Left lung (tissue), 10 donors: Measurements from ENCODE around the gene CARD9. TPM values are rescaled to one million over a fixed set of nuclear protein-coding genes. Genes with fewer than 3 reads are reported as not detected.

Experiments used
- ATAC-seq: fragments of 200-7000 bp; cut with Tn5 transposase; one replicate; pipeline ENCODE4 v1.9.1; 2020; ENCODE audit warnings: moderate library complexity
- DNase-seq, 4 donors: peaks; one replicate each; pipeline ENCODE4 v3.0.0-alpha.2; 2013 to 2020
- H3K27ac ChIP-seq, 2 donors: fragments of 200-600 bp; sonication (generic) in 1 of 2; one replicate each; pipeline versions ENCODE4 v1.5.0 to v1.8.0; 2020 to 2021
- H3K27me3 ChIP-seq, 2 donors: fragments of 200-600 bp; sonication (generic) in 1 of 2; one replicate each; pipeline versions ENCODE4 v1.5.0 to v1.8.0; 2020 to 2021
- H3K36me3 ChIP-seq, 2 donors: fragments of 200-600 bp; sonication (generic) in 1 of 2; one replicate each; pipeline versions ENCODE4 v1.5.0 to v1.8.0; 2020 to 2021
- H3K4me1 ChIP-seq, 2 donors: fragments of 200-600 bp; one replicate each; pipeline ENCODE4 v1.8.0; 2021
- H3K4me3 ChIP-seq, 2 donors: fragments of 200-600 bp; sonication (generic) in 1 of 2; one replicate each; pipeline versions ENCODE4 v1.5.0 to v1.8.0; 2020 to 2021; ENCODE audit warnings: mild to moderate bottlenecking in 1 of 2
- H3K9me3 ChIP-seq, 2 donors: fragments of 200-600 bp; sonication (generic) in 1 of 2; one replicate each; pipeline versions ENCODE4 v1.5.0 to v1.8.0; 2020 to 2021
- intact Hi-C, 2 donors: fragments of 100-400 bp; cut with DNase I; formaldehyde crosslinking; loops; one replicate each; pipeline versions ENCODE4 v1.11.2 to v1.14.2; 2022
- polyA plus RNA-seq, 6 donors: library from polyadenylated mRNA; unstranded; fragments of 120-200 nt; gene quantifications; one replicate each; pipeline ENCODE4 v1.2.1, GENCODE V29; 2013; ENCODE audit not compliant: insufficient read length in 6 of 6
- total RNA-seq, 2 donors: library from RNA; stranded (reverse); fragmentation: NEBNext Ultra II Directional; extraction: Animal tissue kit (Norgen Biotek cat#: 25700); gene quantifications; one replicate each; pipeline ENCODE4 v1.2.1, GENCODE V29; 2021
- TF ChIP-seq, protein P1 (sequence below), 2 donors: fragments of 200-600 bp; sonication (generic) in 1 of 2; IDR thresholded peaks; one replicate each; pipeline versions ENCODE4 v1.5.0 to v1.8.0; 2021; ENCODE audit warnings: antibody characterized with exemption in 2 of 2
- donor health status: DM: no; HTN: yes; CAD: no.
- donor health status: DM: no; HTN: no; CAD: no.

CARD9 gene
- total and polyA plus RNA-seq, 8 donors: 0.66 to 11.1 (median 1.4) TPM

DNA sequence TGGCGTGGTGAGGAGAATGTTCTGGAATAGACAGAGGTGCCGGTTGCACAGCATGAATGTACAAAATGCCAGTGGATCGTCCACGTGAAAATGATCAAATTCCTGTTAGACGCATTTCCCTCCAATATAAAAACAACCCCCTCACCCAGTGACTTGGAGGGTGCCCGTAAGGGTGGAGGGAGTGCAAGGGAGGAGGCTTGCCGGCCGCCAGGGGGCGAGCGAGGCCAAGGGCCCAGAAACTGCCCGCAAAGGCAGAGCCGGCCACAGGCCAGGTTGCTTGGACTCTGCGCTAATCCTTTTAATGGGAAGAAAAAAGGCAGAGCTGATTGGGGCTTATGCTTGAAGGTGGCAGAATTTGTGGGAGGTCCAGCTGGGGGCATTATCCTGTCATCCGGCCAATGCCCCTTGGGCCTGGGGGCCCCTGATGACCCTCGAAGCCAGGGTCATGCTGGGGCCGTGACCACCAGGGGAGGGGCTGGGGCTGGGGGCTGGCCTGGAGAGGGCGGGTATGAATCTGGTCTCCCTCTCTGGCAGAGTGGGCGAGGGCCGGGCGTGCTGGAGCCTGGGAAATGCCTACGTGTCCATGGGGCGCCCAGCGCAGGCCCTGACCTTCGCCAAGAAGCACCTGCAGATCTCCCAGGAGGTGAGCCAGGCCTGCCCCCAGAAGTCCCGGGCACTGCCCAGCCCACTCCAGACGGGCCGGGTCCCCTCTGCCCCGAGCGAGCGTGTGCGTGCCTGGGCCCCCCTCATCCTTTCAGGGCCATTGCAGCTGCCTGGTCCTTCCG lies 34.1 kb downstream of the CARD9 start:
- H3K27ac ChIP-seq: no peak overlapping the region
- H3K4me1 ChIP-seq: peaks cover 6 to 18% of the 10 kb centered on the region in 2 donors
- H3K4me3 ChIP-seq: no peak overlapping the region
- peak in 3 of 4 donors; percentile 65 to 95 (median 69) for DNase-seq
- intact Hi-C loops: no loop called here
- no peaks in the 10 kb centered on the region for H3K27me3 ChIP-seq
- H3K9me3 ChIP-seq: no peaks in the 10 kb centered on the region
- peak; percentile 70 for ATAC-seq
- TF ChIP-seq, protein P1, sequence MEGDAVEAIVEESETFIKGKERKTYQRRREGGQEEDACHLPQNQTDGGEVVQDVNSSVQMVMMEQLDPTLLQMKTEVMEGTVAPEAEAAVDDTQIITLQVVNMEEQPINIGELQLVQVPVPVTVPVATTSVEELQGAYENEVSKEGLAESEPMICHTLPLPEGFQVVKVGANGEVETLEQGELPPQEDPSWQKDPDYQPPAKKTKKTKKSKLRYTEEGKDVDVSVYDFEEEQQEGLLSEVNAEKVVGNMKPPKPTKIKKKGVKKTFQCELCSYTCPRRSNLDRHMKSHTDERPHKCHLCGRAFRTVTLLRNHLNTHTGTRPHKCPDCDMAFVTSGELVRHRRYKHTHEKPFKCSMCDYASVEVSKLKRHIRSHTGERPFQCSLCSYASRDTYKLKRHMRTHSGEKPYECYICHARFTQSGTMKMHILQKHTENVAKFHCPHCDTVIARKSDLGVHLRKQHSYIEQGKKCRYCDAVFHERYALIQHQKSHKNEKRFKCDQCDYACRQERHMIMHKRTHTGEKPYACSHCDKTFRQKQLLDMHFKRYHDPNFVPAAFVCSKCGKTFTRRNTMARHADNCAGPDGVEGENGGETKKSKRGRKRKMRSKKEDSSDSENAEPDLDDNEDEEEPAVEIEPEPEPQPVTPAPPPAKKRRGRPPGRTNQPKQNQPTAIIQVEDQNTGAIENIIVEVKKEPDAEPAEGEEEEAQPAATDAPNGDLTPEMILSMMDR (IDR thresholded peaks at IDR 0.05): peak; percentile 74 to 89
- H3K36me3 ChIP-seq: peaks cover 0 to 24% of the 10 kb centered on the region in 2 donors

DNA sequence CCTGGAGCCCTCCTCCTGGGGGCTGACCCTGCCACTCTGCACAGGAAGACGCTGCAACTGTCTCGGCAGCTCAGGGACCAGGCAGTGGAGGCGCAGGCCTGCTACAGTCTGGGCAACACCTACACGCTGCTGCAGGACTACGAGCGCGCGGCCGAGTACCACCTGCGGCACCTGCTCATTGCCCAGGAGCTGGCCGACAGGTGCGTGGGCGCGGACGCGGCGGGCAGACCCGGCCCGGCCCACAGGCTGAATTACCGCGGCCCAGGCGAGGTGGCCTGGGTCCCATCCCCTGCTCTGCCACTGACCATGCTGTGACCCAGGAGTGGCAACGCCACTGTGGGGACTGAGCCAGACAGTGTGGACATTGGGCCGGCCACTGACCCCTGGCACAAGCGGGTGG lies 35.0 kb downstream of the CARD9 start:
- DNase-seq: no peak
- H3K27ac ChIP-seq: no peak overlapping the region
- TF ChIP-seq, protein P1 (IDR thresholded peaks at IDR 0.05): no peak
- peaks cover 0 to 24% of the 10 kb centered on the region in 2 donors for H3K36me3 ChIP-seq
- no peaks in the 10 kb centered on the region for H3K27me3 ChIP-seq
- intact Hi-C loops: no loop called here
- no peak overlapping the region for H3K4me3 ChIP-seq
- H3K4me1 ChIP-seq: peaks cover 6 to 18% of the 10 kb centered on the region in 2 donors
- H3K9me3 ChIP-seq: no peaks in the 10 kb centered on the region
- ATAC-seq: no peak

DNA sequence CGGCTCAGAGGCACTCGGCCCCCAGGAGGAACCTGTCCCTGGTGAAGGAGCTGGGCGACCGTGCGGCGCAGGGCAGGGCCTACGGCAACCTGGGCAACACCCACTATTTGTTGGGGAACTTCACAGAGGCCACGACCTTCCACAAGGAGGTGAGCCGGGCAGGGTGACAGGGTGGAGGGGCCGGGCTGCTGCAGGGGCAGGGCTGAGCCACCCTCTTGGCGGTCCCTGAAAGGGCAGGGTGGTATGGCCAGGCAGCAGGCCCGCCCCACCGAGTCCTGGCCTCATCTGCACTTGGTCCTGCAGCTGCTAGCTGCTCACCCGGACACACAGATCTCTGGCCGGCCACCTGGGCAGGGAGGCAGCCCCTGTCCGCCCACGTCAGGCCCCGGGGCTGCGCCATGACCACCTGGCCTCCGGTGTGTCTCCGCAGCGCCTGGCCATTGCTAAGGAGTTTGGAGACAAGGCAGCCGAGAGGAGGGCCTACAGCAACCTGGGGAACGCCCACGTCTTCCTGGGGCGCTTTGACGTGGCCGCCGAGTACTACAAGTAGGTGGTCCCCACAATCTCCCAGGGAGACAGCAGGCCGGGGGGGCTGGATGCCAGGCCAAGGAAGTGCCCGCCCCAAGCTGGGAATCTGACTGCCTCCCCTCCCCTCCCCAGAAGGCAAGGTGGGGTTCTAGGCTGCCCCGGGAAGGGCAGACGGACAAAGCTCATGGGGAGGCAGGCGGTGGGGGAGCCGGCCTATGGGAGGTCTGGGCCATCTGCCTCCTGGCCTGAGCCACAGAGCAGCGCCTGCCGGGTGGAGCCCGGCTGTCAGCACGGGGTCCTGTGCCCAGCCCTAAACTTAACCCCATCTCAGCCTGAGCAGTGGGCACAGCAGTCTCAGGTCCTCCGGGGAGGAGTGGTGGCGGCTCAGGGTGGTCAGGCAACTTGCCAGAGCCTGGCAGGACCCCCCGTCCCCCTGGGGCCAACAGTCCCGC lies 35.8 kb downstream of the CARD9 start:
- H3K27ac ChIP-seq: no peak overlapping the region
- peaks cover 0 to 24% of the 10 kb centered on the region in 2 donors for H3K36me3 ChIP-seq
- no peak overlapping the region for H3K4me3 ChIP-seq
- DNase-seq (no peak), ATAC-seq (no peak)
- peaks cover 2 to 12% of the 10 kb centered on the region in 2 donors for H3K4me1 ChIP-seq
- intact Hi-C loops: no loop called here
- H3K9me3 ChIP-seq: no peaks in the 10 kb centered on the region
- H3K27me3 ChIP-seq: no peaks in the 10 kb centered on the region
- TF ChIP-seq, protein P1 (IDR thresholded peaks at IDR 0.05): no peak

DNA sequence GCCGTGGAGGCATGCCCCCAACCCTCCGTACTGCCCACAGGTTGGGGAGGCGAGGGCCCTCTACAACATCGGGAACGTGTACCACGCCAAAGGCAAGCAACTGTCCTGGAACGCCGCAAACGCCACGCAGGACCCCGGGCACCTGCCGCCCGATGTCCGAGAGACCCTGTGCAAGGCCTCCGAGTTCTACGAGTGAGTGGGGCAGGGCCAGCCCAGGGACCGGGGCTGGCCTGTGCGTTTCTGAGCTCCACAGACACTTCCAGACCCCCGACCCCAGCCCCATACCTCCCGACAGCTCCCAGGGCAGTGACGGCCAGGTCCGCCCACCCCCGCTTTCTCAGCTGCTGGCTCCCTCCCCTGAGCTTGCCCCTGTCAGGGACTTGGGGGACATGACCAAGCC lies 36.6 kb downstream of the CARD9 start:
- ATAC-seq (no peak), DNase-seq (no peak)
- H3K36me3 ChIP-seq: peaks cover 0 to 24% of the 10 kb centered on the region in 2 donors
- no peak overlapping the region for H3K27ac ChIP-seq
- H3K27me3 ChIP-seq: no peaks in the 10 kb centered on the region
- peaks cover 0 to 4% of the 10 kb centered on the region in 2 donors for H3K4me1 ChIP-seq
- no peak overlapping the region for H3K4me3 ChIP-seq
- TF ChIP-seq, protein P1 (IDR thresholded peaks at IDR 0.05): no peak
- no peaks in the 10 kb centered on the region for H3K9me3 ChIP-seq
- intact Hi-C loops: no loop called here
